ENCODE results near the gene ABCA2.
A peak's percentile ranks its signal among the peaks of the same experiment; 100 is the strongest.

ABCA2 gene

GRCh38 chr9:137073992-137074399, 46.0 kb upstream of the ABCA2 start:
- Histone ChIP-seq H3F3A (ENCODE audit: insufficient read depth) (peaks cover 17% of the 10 kb centered on the region), H2AFZ (ENCODE audit: low read depth, low read length, severe bottlenecking) (no peak overlapping the region), H3K9me2 (replicated peaks; ENCODE audit: insufficient read depth, low read length) (no peaks in the 10 kb centered on the region), H4K20me1 (ENCODE audit: low read depth, low read length) (no peaks in the 10 kb centered on the region), H3K9ac (ENCODE audit: low read length) (no peak overlapping the region), H3K27ac (ENCODE audit: low read depth, low read length) (no peak overlapping the region), H3K9me3 (ENCODE audit: insufficient read depth, low read length) (no peaks in the 10 kb centered on the region), H3K79me2 (ENCODE audit: insufficient read depth, low read length) (peaks cover 19% of the 10 kb centered on the region), H3K4me3 (ENCODE audit: insufficient read depth, low read length, poor library complexity, severe bottlenecking) (no peak overlapping the region), H3K27me3 (ENCODE audit: low read length) (no peaks in the 10 kb centered on the region), H3K4me2 (ENCODE audit: low read depth, low read length, poor library complexity, severe bottlenecking) (no peak overlapping the region), H3K36me3 (ENCODE audit: low read length) (no peaks in the 10 kb centered on the region)
- TF ChIP-seq EZH2phosphoT487 (conservative IDR thresholded peaks at IDR 0.05; ENCODE audit: low read length) (no peak), CTCF (IDR thresholded peaks at IDR 0.05; ENCODE audit: insufficient read depth, low read length, poor library complexity, severe bottlenecking) (no peak)

GRCh38 chr9:137071282-137071681, 43.2 kb upstream of the ABCA2 start:
- Histone ChIP-seq H3K9ac (ENCODE audit: low read length) (peak overlapping the region; percentile 80), H3K4me2 (ENCODE audit: low read depth, low read length, poor library complexity, severe bottlenecking) (peak overlapping the region; percentile 79), H2AFZ (ENCODE audit: low read depth, low read length, severe bottlenecking) (no peak overlapping the region)

GRCh38 chr9:137070906-137071275, 42.9 kb upstream of the ABCA2 start:
- Histone ChIP-seq H3K9ac (ENCODE audit: low read length) (peak overlapping the region; percentile 80), H3K27me3 (ENCODE audit: low read length) (no peaks in the 10 kb centered on the region), H3F3A (ENCODE audit: insufficient read depth) (peaks cover 18% of the 10 kb centered on the region), H3K79me2 (ENCODE audit: insufficient read depth, low read length) (peaks cover 12% of the 10 kb centered on the region), H4K20me1 (ENCODE audit: low read depth, low read length) (no peaks in the 10 kb centered on the region), H3K27ac (ENCODE audit: low read depth, low read length) (peak overlapping the region; percentile 46), H3K4me3 (ENCODE audit: insufficient read depth, low read length, poor library complexity, severe bottlenecking) (peak overlapping the region; percentile 83), H3K9me2 (replicated peaks; ENCODE audit: insufficient read depth, low read length) (no peaks in the 10 kb centered on the region), H3K4me2 (ENCODE audit: low read depth, low read length, poor library complexity, severe bottlenecking) (peak overlapping the region; percentile 79), H2AFZ (ENCODE audit: low read depth, low read length, severe bottlenecking) (peak overlapping the region; percentile 63), H3K9me3 (ENCODE audit: insufficient read depth, low read length) (no peaks in the 10 kb centered on the region), H3K36me3 (ENCODE audit: low read length) (no peaks in the 10 kb centered on the region)
- no peak for TF ChIP-seq EZH2phosphoT487 (conservative IDR thresholded peaks at IDR 0.05; ENCODE audit: low read length)

More at GRCh38 chr9:137071282-137071681, 43.2 kb upstream of the ABCA2 start:
- no peaks in the 10 kb centered on the region for H3K9me3 ChIP-seq (ENCODE audit: insufficient read depth, low read length)
- H3K79me2 ChIP-seq (ENCODE audit: insufficient read depth, low read length) = peaks cover 12% of the 10 kb centered on the region
- H3K27me3 ChIP-seq (ENCODE audit: low read length) = no peaks in the 10 kb centered on the region
- peaks cover 19% of the 10 kb centered on the region for H3F3A ChIP-seq (ENCODE audit: insufficient read depth)
- no peaks in the 10 kb centered on the region for H3K9me2 ChIP-seq (replicated peaks; ENCODE audit: insufficient read depth, low read length)
- H3K4me3 ChIP-seq (ENCODE audit: insufficient read depth, low read length, poor library complexity, severe bottlenecking) = peak overlapping the region; percentile 83
- no peak for TF ChIP-seq EZH2phosphoT487 (conservative IDR thresholded peaks at IDR 0.05; ENCODE audit: low read length)
- no peak for TF ChIP-seq CTCF (IDR thresholded peaks at IDR 0.05; ENCODE audit: insufficient read depth, low read length, poor library complexity, severe bottlenecking)
- H4K20me1 ChIP-seq (ENCODE audit: low read depth, low read length) = no peaks in the 10 kb centered on the region
- no peak overlapping the region for H3K27ac ChIP-seq (ENCODE audit: low read depth, low read length)
- no peaks in the 10 kb centered on the region for H3K36me3 ChIP-seq (ENCODE audit: low read length)

- Histone ChIP-seq H3K27me3 (ENCODE audit: low read length) (no peaks in the 10 kb centered on the region), H3K9ac (ENCODE audit: low read length) (peak within 1 kb of the TSS; percentile 80), H3K4me2 (ENCODE audit: low read depth, low read length, poor library complexity, severe bottlenecking) (peak within 1 kb of the TSS; percentile 79), H3K9me2 (replicated peaks; ENCODE audit: insufficient read depth, low read length) (no peaks in the 10 kb centered on the region), H2AFZ (ENCODE audit: low read depth, low read length, severe bottlenecking) (peak within 1 kb of the TSS; percentile 63), H3F3A (ENCODE audit: insufficient read depth) (peaks cover 15% of the 10 kb centered on the region), H3K27ac (ENCODE audit: low read depth, low read length) (peak within 1 kb of the TSS; percentile 70), H3K4me3 (ENCODE audit: insufficient read depth, low read length, poor library complexity, severe bottlenecking) (peak within 1 kb of the TSS; percentile 83), H3K36me3 (ENCODE audit: low read length) (no peaks in the 10 kb centered on the region), H3K79me2 (ENCODE audit: insufficient read depth, low read length) (peaks cover 12% of the 10 kb centered on the region), H3K9me3 (ENCODE audit: insufficient read depth, low read length) (no peaks in the 10 kb centered on the region), H4K20me1 (ENCODE audit: low read depth, low read length) (no peaks in the 10 kb centered on the region)
- TF ChIP-seq EZH2phosphoT487 (conservative IDR thresholded peaks at IDR 0.05; ENCODE audit: low read length) (no peak), CTCF (IDR thresholded peaks at IDR 0.05; ENCODE audit: insufficient read depth, low read length, poor library complexity, severe bottlenecking) (no peak)
Observed at GRCh38 chr9:137070201-137070905, 42.3 kb upstream of the ABCA2 start, which contains the start of gene SAPCD2. TSS of gene SAPCD2 (minus strand) at chr9:137070557. CDS start at chr9:137070460, 97 bp downstream.
